DOHH2 (cell line): ENCODE results near the gene ANO4.

Experiments
- H3F3A ChIP-seq: fragments of 200-600 bp; sonication (generic), shearing (Covaris generic); 2 replicates; pipeline ENCODE4 v1.6.0; 2016; ENCODE audit warnings: antibody characterized with exemption, mild to moderate bottlenecking; ENCODE audit not compliant: control insufficient read depth, insufficient read depth
- H3K27ac ChIP-seq: fragments of 200-600 bp; sonication (generic); 2 replicates; pipeline ENCODE4 v1.5.1; 2014; ENCODE audit warnings: low read depth, mild to moderate bottlenecking, low read length, moderate library complexity
- H3K27me3 ChIP-seq: fragments of 200-600 bp; sonication (generic); 2 replicates; pipeline ENCODE4 v1.6.1; 2014; ENCODE audit warnings: mild to moderate bottlenecking, low read length, mixed read lengths; ENCODE audit not compliant: control insufficient read depth
- H3K36me3 ChIP-seq: fragments of 200-600 bp; sonication (generic); 2 replicates; pipeline ENCODE4 v1.6.1; 2014; ENCODE audit warnings: mild to moderate bottlenecking, low read length, moderate library complexity, mixed read lengths; ENCODE audit not compliant: control insufficient read depth
- H3K4me1 ChIP-seq: fragments of 200-600 bp; sonication (generic); 2 replicates; pipeline ENCODE4 v1.6.1; 2014; ENCODE audit warnings: mild to moderate bottlenecking, low read length, mixed read lengths; ENCODE audit not compliant: control insufficient read depth
- H3K4me2 ChIP-seq: fragments of 200-600 bp; sonication (generic); 2 replicates; pipeline ENCODE4 v1.6.0; 2014; ENCODE audit warnings: mild to moderate bottlenecking, low read length, moderate library complexity
- H3K4me3 ChIP-seq: fragments of 200-600 bp; sonication (generic); 2 replicates; pipeline ENCODE4 v1.5.1; 2014; ENCODE audit warnings: mild to moderate bottlenecking, low read length, mixed read lengths
- H3K79me2 ChIP-seq: fragments of 200-600 bp; sonication (generic); 2 replicates; pipeline ENCODE4 v1.6.1; 2014; ENCODE audit warnings: mild to moderate bottlenecking, low read length, mixed read lengths; ENCODE audit not compliant: control insufficient read depth
- H3K9me2 ChIP-seq: fragments of 200-600 bp; sonication (generic); replicated peaks from 2 replicates; pipeline ENCODE4 v1.6.1; 2014; ENCODE audit warnings: mild to moderate bottlenecking, low read length, mixed read lengths; ENCODE audit not compliant: control insufficient read depth
- H3K9me3 ChIP-seq: fragments of 200-600 bp; sonication (generic); 2 replicates; pipeline ENCODE4 v1.6.1; 2014; ENCODE audit warnings: antibody characterized with exemption, low read length, mixed read lengths; ENCODE audit not compliant: control insufficient read depth, insufficient read depth
- H4K20me1 ChIP-seq: fragments of 200-600 bp; sonication (generic); 2 replicates; pipeline ENCODE4 v1.6.0; 2014; ENCODE audit warnings: low read depth, mild to moderate bottlenecking, antibody characterized with exemption, low read length, moderate library complexity; ENCODE audit not compliant: control insufficient read depth, insufficient read depth
- CTCF ChIP-seq: fragments of 200-600 bp; sonication (generic); IDR thresholded peaks from one replicate; pipeline ENCODE4 v1.5.1; 2014; ENCODE audit warnings: antibody characterized with exemption, mild to moderate bottlenecking, low read depth, low read length; ENCODE audit not compliant: poor library complexity, severe bottlenecking
- EZH2phosphoT487 ChIP-seq: fragments of 200-600 bp; sonication (generic); IDR thresholded peaks from 2 replicates; pipeline ENCODE4 v1.6.1; 2017; ENCODE audit warnings: borderline replicate concordance, mild to moderate bottlenecking, antibody characterized with exemption, low read length, moderate library complexity, mixed read lengths

Gene ANO4

GRCh38 chr12:100982511-100983183 is 188.1 kb downstream of the ANO4 start:
- no peaks in the 10 kb centered on the region for H3F3A ChIP-seq
- no peak overlapping the region for H3K27ac ChIP-seq

GRCh38 chr12:100984796-100985195 is 190.2 kb downstream of the ANO4 start:
- Histone ChIP-seq H3K9me3 (no peaks in the 10 kb centered on the region), H3K27ac (no peak overlapping the region), H4K20me1 (no peaks in the 10 kb centered on the region), H3K27me3 (0 out of 2 replicates have a peak, but pooled peaks cover 2% of the 10 kb centered on the region), H3F3A (no peaks in the 10 kb centered on the region), H3K4me2 (no peak overlapping the region), H3K4me1 (peaks cover 5% of the 10 kb centered on the region), H3K4me3 (no peak overlapping the region), H3K9me2 (no peaks in the 10 kb centered on the region), H3K79me2 (no peaks in the 10 kb centered on the region), H3K36me3 (no peaks in the 10 kb centered on the region)
- no peak for TF ChIP-seq EZH2phosphoT487
- no peak for TF ChIP-seq CTCF

More at GRCh38 chr12:100982511-100983183, 188.1 kb downstream of the ANO4 start:
- no peaks in the 10 kb centered on the region for H4K20me1 ChIP-seq
- H3K4me3 ChIP-seq, result no peak overlapping the region
- H3K4me1 ChIP-seq, result no peaks in the 10 kb centered on the region
- no peaks in the 10 kb centered on the region for H3K79me2 ChIP-seq
- H3K36me3 ChIP-seq, result no peaks in the 10 kb centered on the region
- no peaks in the 10 kb centered on the region for H3K9me2 ChIP-seq
- no peaks in the 10 kb centered on the region for H3K9me3 ChIP-seq
- no peak overlapping the region for H3K4me2 ChIP-seq
- TF ChIP-seq EZH2phosphoT487, result no peak
- TF ChIP-seq CTCF, result no peak
- 0 out of 2 replicates have a peak, but pooled peaks cover 2% of the 10 kb centered on the region for H3K27me3 ChIP-seq

GRCh38 chr12:100986595-100987547 is 192.3 kb downstream of the ANO4 start:
- Histone ChIP-seq H3K27me3 (0 out of 2 replicates have a peak, but pooled peaks cover 2% of the 10 kb centered on the region), H3K36me3 (no peaks in the 10 kb centered on the region), H3K4me2 (no peak overlapping the region), H3K4me3 (no peak overlapping the region), H3K9me2 (no peaks in the 10 kb centered on the region), H3K79me2 (no peaks in the 10 kb centered on the region), H3F3A (no peaks in the 10 kb centered on the region), H3K9me3 (no peaks in the 10 kb centered on the region), H3K4me1 (peaks cover 5% of the 10 kb centered on the region), H4K20me1 (no peaks in the 10 kb centered on the region), H3K27ac (no peak overlapping the region)
- no peak for TF ChIP-seq CTCF
